GM23338 (cell line): ENCODE data around the gene CNTNAP1.
A peak's percentile ranks its signal among the peaks of the same experiment; 100 is the strongest.

Source experiments
- CTCF ChIP-seq, 2 experiments: fragments of 200-600 bp in 1 of 2; sonication (generic) in 1 of 2; conservative IDR thresholded peaks; 2 replicates each; pipeline versions ENCODE4 v1.5.1 to v1.6.1; 2016 to 2017; ENCODE audit warnings: antibody characterized with exemption in 2 of 2, low read depth in 2 of 2, mild to moderate bottlenecking in 2 of 2, moderate library complexity in 1 of 2
- POLR2AphosphoS5 ChIP-seq: IDR thresholded peaks from 2 replicates; pipeline ENCODE4 v1.6.1; 2016; ENCODE audit warnings: antibody characterized with exemption, low read depth

- 0 out of 2 replicates have a peak, but pooled peaks have one; percentile 34 for TF ChIP-seq POLR2AphosphoS5
- no peak for TF ChIP-seq CTCF (conservative IDR thresholded peaks at IDR 0.05; ENCODE audit: low read depth in 2 of 2)
These were observed at the start of gene CNTNAP1 for GRCh38 chr17:42681976-42682721.
